GM12891 (cell line): ENCODE data around the gene PPT2.

Source experiments
- POLR2A ChIP-seq: IDR thresholded peaks from 2 replicates; pipeline ENCODE4 v1.6.1; 2011; ENCODE audit warnings: low read depth, low read length, control low read depth
- POLR2AphosphoS5 ChIP-seq: IDR thresholded peaks from 2 replicates; pipeline ENCODE4 v1.6.1; 2011; ENCODE audit warnings: low read depth, low read length, control low read depth
- SPI1 ChIP-seq: IDR thresholded peaks from 2 replicates; pipeline ENCODE4 v1.6.1; 2011; ENCODE audit warnings: low read depth, low read length, control low read depth
- TAF1 ChIP-seq: IDR thresholded peaks from 2 replicates; pipeline ENCODE4 v1.6.1; 2011; ENCODE audit warnings: low read depth, low read length, control low read depth

DNA sequence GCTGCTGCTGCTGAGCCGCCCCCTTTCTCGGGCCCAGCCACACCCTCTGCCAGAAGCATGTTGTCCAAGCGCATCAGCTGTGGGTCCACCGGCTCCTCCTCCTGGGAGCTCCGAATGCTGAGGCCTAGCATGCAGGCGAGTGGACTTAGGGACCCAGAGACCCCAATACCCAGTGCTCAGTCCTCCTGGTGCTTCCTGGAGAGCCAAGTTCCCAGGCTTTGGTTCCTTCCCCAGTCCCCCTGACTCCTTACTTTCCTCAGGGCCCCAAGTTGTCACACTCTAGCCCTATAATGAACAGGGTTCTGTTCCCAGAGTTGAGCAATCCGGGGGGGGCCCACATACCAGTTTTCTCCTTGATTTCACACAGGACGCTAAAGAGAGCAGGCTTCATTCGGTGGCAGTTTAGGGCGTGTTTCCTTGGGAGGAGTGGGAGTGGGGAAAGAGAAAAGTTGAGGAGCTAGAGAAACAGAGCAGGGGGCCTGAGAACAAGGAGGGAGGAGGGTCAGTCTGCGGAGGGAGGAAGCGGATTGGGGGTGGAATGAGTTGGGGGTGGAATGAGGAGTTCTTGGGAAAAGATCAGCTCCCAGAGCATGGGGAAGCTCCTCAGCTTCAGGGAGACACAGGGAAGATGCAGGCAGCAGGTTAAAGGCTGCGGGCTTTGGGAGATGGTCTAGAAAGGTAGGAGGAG lies 34.6 kb downstream of the PPT2 start:
- TF ChIP-seq SPI1 (no peak), POLR2A (no peak), POLR2AphosphoS5 (no peak), TAF1 (no peak)
